Stimulated activated CD4-positive, alpha-beta T cell treated with anti-CD3 and anti-CD28 coated beads, Interleukin-1b, Interleukin-23, amount 100 ng/mL, for 1 hour (primary cell): ENCODE results near the gene MACC1.

ENCODE experiments used
- DNase-seq, 2 donors: peaks; one replicate each; pipeline ENCODE4 v3.0.0-alpha.2; 2020; ENCODE audit warnings: low read depth in 2 of 2

Gene MACC1, protein sequence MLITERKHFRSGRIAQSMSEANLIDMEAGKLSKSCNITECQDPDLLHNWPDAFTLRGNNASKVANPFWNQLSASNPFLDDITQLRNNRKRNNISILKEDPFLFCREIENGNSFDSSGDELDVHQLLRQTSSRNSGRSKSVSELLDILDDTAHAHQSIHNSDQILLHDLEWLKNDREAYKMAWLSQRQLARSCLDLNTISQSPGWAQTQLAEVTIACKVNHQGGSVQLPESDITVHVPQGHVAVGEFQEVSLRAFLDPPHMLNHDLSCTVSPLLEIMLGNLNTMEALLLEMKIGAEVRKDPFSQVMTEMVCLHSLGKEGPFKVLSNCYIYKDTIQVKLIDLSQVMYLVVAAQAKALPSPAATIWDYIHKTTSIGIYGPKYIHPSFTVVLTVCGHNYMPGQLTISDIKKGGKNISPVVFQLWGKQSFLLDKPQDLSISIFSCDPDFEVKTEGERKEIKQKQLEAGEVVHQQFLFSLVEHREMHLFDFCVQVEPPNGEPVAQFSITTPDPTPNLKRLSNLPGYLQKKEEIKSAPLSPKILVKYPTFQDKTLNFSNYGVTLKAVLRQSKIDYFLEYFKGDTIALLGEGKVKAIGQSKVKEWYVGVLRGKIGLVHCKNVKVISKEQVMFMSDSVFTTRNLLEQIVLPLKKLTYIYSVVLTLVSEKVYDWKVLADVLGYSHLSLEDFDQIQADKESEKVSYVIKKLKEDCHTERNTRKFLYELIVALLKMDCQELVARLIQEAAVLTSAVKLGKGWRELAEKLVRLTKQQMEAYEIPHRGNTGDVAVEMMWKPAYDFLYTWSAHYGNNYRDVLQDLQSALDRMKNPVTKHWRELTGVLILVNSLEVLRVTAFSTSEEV

DNA sequence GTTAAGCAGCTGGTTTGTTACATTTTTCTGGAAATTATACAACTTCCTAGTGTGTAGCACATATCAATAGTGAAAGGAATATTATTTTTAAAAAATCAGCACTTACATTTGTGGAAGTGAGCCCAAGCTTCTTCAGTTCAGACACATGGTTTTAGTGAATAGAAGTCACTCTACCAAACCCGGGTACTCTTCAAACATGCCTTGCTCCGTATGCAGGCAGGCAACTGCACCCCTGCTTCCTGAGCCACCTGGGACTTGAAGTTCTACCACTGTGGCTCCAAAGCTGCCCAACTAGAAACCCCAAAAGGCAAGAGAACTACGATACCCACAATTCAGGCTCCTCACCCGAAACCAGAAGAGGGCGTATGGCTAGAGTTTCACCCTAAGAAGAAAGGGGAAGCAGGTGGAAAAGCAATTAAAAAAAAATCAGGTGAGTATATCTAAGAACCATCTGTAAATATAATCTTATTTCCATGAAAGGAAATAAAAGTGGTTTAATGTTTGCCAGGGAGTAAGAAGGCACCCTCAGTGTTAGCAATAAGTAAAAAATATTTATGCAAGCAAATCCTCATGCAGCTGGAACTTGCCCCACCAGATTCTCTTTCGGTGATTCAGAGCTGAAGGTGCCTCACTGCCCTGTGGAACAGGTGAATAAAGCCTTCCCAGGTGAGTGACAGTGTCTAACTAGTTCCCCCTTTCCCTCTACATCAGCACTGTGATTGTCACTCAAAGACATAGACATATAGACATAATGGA, at the start of gene MACC1:
TSS of gene MACC1 (minus strand) at position 192 of the 756 bp plus-strand sequence. CDS start 55,522 bp downstream, outside the sequence.
- DNase-seq = no peak

DNA sequence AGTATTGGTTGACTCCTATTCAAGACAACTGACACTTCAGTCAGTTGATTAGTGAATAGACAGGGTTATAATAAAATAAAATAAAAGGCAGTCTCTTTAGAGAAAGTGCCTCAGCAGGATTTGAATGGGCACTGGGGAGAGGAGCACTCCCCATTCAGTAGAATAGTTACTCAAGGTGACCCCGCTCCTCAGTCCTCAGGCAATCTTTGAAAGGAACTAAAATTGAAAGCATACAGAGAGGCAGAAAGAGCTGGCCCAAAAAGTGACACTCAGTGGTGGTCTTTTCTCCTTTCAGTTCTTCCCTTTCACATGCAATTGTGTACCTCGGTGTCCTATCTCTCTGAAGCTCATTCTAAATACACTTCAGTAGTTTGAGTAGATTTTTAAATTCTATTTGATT, 47.4 kb upstream of the MACC1 start:
- DNase-seq = no peak

DNA sequence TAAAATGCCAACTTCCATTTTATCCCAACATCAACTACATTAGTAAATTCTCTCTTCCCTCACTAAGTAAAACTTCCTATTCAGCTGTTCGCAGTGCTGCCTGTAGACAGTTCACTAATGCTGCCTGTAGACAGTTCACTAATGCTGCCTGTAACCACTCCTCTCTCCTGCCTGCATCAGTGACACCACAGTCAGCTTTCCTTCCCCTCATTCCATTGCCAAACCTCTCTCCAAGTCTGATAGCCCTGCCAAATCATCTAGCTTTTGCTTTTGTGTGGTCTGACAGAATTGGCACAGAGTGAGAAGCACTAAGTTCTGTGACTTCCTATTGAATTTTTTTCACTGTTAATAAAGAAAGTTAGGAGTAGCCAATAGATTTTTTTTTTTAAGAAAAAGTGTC, 43.0 kb upstream of the MACC1 start:
- no peak for DNase-seq

DNA sequence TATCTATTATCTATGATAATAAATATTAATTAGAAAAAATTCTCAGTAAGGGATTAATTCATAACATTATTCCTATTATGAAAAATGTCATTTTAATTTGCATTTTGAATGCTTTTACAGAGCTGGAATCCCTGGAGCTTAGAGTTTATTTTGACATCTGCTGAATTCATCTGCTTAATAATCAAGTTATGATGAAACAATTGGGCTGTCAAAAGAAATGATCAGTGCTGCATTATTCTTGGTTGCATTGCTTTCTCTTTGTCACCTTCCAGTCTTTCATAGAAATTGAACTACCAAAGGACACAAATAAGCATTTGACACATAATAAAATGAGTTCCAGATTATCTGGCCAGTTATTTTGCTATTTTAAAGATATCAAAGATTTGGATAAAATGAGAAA, 40.0 kb upstream of the MACC1 start:
- no peak for DNase-seq

DNA sequence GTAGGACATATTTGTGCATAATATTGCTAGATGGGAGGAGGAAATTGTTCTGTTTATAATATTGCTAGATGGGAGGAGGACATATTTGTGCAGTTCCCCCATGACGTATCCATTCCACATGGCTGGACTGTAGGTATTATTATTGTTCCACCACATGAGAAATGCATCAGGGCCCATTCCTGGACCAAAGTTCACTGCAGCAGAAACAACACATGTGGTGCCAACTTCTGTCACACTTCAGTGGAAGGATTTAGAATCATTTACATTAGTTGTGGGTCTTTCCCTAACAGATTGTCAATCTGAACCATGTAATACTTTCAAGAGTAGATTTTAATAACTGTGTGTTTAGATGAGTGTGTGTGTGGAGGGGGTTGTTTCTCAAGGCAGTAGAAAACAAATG, 32.7 kb upstream of the MACC1 start:
- no peak for DNase-seq

DNA sequence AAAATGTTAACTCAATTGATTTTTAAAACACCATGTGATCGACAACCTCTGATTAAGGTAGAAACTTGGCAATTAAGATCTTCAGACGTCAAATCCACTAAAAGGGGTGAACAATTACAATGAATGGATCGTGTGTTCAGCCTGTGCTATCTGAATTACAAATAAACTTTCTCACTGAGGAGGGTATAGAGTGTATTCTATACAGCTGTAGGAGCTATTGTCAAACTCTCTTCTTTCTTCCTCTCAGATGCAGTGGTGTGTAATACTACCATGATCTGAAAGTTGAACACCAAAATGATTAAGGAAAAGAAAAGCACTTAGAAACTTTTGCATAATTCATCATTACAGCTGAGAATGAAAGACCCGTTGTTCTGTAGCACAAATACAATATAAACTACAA, 32.2 kb upstream of the MACC1 start:
- no peak for DNase-seq

DNA sequence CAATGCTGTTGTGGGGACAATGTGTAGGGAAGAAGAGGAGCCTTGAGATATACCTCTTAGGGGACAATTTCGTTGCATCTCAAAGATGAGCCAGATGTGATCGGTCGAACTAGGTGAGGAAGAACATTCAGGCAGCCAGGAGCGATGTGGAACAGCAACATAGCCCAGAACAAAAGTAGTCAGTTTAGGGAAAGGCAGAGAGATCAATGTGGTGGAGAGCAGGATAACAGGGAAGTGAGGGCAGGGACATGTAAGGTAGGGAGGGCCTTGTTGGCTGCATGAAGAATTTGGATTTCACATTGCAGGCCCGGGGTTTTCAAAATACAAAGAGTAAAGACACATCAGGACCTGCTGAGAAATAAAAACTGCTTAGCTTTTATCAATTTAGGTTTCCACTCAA, 29.1 kb upstream of the MACC1 start:
- DNase-seq = no peak

DNA sequence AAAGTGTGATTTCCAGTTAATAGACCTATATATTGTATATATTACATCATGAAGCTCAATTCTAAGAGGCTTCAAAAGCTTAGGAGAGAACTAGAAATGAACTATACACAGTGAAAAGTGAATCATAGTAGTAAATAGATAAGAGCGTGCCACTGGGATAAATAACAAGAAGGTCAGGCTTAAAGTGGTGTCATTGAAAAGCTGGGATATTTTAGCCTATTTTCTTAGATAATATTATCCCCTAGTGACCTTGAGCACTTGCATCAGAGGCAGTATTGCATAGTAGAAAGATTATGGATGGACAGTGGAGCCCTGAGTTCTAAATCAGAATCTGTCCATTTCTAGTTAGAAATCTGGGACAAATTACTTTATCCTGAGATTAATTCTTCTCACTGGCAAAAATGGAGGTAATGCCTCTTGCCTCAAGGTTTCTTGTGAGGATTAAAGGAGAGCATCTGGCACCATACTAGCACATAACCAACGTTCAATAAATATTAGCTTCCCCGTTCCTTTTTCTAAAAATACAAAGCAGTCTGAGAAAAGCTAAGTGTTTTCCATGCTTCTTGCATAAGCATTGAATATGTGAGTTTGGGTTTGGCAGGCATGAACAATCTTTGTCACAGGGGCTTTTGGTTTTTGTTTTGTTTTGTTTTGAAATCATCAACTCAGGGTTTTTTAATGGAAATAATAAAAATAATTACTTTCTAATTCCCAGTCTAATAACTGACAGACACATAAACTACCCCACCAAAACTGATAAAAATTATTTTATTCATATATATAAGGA, 27.3 kb upstream of the MACC1 start:
- no peak for DNase-seq

DNA sequence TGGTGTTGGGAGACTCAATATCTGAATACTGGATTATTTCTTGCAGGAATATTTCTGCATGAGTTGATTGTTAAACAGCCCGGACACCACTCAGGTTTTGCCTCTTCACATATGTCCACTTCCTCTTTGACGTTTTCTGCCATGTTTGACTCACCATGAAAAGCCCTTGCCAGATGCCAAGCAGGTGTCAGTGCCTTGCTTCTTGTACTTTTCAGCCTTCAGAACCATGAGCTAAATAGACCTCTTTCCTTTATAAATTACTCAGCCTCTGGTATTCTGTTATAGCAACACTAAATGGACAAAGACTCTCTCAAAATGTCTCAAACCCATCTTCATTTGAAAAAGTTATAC, 24.7 kb upstream of the MACC1 start:
- DNase-seq = no peak

DNA sequence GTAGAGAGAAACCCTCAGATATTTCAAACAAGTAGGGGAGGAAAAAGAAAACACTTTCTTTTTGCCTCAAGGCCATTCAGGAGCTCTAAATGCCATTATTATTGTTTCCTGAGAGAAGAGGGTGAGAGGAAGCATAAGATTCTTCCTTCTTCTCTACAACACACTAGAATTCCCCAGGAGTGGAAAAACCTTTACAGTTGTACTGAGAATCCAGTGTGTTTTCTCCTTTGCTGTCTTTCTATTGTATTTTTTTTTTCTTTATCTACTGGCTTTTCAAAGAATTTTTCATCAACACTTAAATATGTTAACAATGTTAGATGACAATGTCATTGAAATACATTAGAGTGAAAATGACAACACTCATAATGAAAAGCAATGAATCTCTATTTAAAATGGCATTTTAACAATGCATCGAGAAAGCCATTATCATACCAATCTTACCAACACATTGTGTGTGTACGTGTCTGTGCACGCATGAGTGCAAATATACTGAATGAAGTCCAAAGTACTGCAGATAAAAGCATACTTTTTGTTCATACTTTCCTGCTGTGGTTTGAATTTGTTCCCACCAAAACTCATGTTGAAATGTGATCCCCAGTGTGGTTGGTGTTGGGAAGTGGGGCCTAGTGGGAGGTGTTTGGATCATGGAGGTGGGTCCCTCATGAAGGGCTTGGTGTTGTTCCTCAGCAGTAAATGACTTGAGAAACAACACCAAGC, 24.2 kb upstream of the MACC1 start:
- no peak for DNase-seq

DNA sequence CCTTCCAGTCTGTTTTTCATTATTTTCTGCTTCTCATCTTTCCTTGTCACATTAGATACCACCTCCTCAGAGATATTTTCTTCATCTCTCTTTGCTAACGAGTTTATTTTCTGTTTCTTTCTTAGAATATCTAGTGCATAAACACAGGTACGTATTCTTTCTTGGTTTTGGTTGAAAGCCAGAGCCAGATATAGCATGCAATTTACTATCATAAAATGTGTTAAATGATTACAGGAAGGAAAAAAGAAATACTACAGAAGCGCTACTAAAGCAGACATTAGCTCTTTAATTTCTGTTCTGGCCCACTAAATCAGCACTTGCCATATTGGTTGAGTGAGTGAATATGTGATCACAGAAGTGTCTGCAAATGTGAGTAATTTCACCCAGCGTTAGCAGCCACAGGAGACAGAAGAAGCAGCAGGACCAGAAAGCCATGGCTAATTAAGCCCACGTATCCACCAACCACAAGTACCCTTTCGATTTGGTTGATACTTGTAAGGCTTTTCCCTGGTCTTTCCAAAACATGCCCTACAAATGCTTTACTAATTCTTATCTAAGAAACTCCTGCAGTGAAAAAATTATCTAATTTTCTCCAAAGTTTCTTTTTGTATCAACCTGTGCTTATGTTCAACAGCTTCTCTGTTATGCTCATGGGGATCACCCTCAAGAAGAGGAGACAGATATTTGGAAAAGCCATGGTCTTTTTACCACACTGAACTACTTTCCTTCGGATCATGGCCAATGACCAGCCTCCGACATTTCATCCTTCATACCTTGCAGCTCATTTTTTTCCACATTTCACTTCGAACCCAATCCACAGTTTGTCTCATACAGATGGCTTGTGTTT, 23.1 kb upstream of the MACC1 start:
- no peak for DNase-seq

DNA sequence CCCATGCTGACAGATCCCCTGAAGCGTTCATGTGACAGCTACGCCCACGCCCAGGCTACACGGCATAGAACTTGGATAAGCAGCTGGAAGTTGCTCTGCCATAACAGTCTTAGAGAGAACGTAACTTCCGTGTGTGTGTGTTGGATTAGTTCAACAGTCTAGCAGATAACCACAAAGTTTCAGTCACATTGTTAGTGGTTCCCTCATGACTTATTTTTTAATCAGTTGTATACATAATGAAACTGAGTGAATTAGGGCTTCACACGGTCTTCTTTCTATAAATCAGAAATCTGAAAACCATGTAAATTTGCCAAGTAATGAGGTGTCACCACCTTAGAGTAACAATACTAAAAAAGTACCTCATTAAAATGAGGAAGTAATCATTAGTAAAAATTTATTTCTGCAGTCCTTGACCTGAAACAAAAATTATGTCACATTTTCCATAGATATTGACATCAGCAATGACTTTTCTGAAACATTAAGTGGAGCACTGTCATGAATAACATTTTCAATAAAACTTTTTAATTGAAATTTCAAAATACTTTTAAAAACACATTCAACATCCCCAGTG, 21.7 kb upstream of the MACC1 start:
- DNase-seq = no peak

DNA sequence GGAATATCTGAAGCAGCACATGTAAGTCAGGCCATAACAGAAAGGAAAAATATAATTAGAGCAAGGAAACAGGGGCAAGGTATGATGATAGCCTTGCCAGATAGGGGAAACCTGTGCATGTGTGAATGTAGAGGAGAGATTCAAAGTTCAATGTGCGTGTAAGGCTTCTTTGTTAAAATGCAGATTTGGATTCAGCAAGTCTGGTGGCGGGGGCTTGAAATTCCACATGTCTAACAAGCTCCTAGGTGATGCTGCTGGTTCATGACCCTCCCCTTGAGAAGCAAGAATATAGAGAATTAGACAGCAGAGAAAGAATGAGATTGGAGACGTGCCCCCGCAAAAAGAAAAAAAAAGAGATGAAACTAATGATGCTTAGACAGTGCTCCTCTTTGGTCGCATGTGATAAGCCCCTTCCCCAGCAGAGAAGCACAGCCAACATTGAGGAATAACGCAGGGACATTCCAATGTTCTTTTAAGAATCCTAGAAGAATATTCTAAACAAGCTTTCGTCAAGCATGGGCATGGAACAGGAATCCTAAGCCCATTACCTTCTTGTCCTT, 21.1 kb upstream of the MACC1 start:
- DNase-seq = no peak

DNA sequence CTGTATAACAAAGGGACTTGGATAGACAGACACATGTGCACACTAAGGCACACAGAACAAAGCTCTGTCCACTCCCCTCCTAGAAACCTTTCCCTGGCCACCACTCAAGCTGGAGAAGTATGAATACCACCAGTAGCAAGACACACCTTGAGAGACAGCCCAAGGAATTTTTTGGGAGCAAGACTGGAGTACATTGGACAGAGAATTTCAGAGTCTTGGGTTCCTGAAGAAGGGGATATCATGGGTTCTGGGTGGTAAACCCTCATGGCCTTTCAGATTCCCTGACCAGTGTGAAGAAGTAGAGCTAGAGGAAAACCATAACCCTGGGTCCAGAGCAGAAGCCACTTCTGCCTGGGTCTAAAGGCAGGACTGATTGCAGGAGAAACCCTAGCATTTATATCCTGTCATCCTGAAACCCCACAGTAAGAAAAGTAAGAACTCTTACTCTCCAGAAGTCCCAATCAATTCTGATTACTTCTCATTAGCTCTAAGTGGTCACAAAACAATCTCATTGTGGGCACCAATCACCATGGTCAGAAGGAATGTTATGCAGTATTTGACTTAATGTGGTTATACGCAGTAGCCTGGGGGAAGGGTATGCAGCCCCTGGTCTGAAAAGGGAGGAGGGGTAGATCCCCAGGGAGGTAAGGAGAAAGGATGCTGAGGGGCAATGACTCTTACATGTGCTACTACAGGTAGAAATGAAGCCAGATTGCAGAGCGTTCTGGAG, 20.4 kb upstream of the MACC1 start:
- no peak for DNase-seq

DNA sequence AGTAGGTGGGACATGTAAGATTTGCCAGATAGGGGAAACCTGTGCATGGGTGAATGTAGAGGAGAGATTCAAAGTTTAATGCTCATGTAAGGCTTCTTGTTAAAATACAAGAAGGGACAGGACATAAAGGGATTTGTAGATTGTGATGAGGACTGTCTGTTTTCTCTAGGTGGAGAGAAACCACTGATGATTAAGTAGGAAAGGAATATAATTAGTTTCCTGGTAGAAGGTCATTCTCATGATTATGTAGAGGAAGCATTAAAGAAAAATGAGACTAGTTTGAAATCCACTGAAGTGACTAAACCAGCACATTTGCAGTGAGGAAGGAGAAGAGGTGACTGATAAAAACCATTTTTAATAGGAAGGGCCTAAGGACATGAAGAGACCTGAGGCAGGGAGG, 19.6 kb upstream of the MACC1 start:
- DNase-seq = no peak

DNA sequence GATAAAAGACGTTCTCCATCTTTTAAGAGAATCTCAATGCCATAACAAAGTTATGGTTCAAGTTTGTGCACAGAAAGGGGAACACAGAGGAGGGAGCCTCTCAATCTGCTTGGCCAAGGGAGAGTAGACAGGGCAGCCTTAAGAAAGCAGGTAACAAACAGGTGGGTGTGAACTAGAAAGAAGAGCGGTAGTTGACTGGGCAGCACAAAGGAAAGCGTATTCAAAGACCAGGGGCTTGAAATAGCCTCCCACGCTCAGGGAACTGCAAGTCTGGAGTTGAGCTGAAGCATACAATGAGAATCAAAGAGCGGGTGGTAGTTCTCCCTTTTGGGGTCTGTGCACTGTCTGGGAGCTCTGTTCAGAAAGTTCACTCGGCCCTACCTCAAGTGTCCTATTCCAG, 18.9 kb upstream of the MACC1 start:
- DNase-seq = no peak

DNA sequence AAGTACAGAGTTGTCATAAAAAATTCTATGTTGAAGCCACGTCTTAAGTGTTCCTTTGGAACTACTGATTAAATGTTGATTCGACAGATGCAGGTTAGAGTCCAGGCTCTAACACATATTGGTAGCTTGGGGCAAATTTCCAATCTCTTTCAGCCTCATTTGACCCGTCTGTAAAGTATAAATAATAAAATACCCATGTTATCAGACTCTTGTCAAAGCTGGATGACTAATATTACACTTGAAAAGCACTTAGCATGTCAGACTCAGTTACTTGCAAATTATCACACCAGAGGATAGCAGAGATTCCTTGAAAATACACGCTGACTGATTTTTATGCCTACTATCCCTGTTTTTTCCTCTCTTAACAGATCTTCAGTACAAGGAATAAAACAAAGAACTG, 18.1 kb upstream of the MACC1 start:
- no peak for DNase-seq

DNA sequence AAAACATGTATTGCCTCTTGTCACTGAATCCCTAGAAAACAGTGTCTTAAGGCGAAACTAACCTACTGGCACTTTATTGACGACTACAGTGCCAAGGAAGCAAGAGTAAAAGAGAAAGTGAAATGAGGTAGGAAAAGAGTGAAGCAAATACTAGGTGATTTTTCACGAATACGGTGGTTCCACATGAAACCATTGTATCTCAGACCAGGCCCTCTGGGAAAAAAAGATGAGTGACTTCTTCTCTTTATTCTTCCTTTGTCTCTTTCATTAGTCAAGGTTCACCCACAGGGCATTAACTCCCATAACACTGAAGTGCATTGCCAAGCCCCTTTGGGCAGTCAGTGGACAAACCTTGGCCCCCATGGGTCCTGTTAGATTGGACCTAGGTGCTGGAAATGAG, 16.2 kb upstream of the MACC1 start:
- DNase-seq = no peak

DNA sequence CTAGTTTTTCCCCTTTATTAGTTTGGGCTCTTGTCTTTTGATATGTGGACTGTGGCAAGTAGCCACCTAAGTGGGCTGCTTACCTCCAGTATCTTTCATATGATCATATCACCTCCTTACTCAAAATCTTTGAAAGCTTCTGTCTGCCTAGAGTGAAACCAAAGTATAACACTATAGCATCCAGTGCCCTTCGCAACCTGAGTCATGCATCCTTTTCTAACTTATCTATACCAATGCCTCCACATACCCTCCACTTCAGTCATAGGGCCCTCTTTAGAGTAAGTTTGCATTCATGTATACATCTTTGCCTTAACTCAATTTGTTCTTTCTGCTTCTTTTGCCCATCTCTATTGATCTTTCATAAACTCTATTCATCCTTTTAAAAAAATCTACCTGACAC, 15.7 kb upstream of the MACC1 start:
- no peak for DNase-seq
